GM12891 (cell line): ENCODE results near the gene ACBD6.

Source experiments
- PAX5 ChIP-seq: IDR thresholded peaks from 2 replicates; pipeline ENCODE4 v1.6.1; 2011; ENCODE audit warnings: low read length, moderate library complexity, mild to moderate bottlenecking; ENCODE audit not compliant: insufficient read depth, severe bottlenecking
- POLR2A ChIP-seq: IDR thresholded peaks from 2 replicates; pipeline ENCODE4 v1.6.1; 2011; ENCODE audit warnings: low read depth, low read length, control low read depth
- POLR2AphosphoS5 ChIP-seq: IDR thresholded peaks from 2 replicates; pipeline ENCODE4 v1.6.1; 2011; ENCODE audit warnings: low read depth, low read length, control low read depth
- POU2F2 ChIP-seq: IDR thresholded peaks from 2 replicates; pipeline ENCODE4 v1.6.1; 2011; ENCODE audit warnings: low read depth, mild to moderate bottlenecking, control low read depth, low read length, moderate library complexity
- SPI1 ChIP-seq: IDR thresholded peaks from 2 replicates; pipeline ENCODE4 v1.6.1; 2011; ENCODE audit warnings: low read depth, low read length, control low read depth
- TAF1 ChIP-seq: IDR thresholded peaks from 2 replicates; pipeline ENCODE4 v1.6.1; 2011; ENCODE audit warnings: low read depth, low read length, control low read depth

DNA sequence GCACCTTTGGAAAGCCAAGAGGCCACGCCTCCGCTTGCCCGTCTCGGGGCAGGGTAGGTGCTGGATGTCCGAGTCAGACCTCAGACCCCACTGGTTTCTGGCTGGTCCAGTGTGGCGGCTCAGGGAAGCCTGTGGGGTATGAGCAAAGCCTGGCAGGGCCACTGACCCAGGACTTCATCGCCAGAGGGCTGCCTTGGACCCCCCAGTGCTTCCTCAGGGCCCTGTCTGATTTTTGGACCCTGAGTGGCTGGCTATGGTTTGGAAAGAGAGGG, 251.9 kb downstream of the ACBD6 start:
- TF ChIP-seq POLR2A: no peak
- TF ChIP-seq POLR2AphosphoS5: no peak
- TF ChIP-seq POU2F2: no peak
- TF ChIP-seq PAX5: no peak
- TF ChIP-seq SPI1: no peak
- no peak for TF ChIP-seq TAF1
